ENCODE results near the gene MCF2L2. TPM values are rescaled to one million over a fixed set of nuclear protein-coding genes. Genes with fewer than 3 reads are reported as not detected.

MCF2L2 gene
- total RNA-seq, 4 donors from 2014 or later, result 0.16 to 0.66 (median 0.26) TPM

DNA sequence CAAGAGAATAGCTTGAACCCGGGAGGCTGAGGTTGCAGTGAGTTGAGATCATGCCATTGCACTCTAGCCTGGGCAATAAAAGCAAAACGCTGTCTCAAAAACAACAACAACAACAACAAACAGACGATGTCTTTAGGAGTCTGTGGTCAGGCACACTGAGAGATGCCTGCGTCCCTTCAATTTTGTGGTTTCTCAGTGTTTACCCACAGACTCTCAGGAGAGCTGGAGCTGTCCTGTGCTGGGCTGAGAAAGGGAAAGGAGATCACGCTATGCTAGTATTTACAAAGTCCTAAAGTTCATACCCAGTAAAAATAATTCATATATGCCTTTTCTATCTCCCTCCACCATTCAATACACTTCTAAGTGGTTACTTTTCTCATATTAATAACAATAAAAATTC lies 272.2 kb downstream of the MCF2L2 start:
- no peak for TF ChIP-seq CTCF (IDR thresholded peaks at IDR 0.05; ENCODE audit: low read depth)

DNA sequence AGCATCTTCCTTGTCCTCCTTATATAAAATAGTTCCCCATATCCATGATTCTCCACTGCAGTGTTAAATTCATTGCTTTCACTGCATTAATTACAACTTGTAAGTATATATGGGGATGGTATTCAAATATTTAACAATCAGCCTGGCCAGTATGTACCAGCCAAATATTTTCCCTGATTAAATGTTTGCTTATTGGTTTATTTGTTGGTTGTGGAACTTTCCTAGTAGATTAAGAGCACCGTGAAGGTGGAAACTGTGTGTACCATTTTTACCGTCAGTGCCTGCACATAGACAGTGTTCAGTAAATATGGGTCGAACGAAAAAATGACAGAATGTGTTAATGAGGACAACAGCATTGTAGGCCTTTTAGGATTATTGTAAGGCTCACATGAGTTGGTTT lies 272.9 kb downstream of the MCF2L2 start:
- TF ChIP-seq CTCF (IDR thresholded peaks at IDR 0.05; ENCODE audit: low read depth), result no peak

DNA sequence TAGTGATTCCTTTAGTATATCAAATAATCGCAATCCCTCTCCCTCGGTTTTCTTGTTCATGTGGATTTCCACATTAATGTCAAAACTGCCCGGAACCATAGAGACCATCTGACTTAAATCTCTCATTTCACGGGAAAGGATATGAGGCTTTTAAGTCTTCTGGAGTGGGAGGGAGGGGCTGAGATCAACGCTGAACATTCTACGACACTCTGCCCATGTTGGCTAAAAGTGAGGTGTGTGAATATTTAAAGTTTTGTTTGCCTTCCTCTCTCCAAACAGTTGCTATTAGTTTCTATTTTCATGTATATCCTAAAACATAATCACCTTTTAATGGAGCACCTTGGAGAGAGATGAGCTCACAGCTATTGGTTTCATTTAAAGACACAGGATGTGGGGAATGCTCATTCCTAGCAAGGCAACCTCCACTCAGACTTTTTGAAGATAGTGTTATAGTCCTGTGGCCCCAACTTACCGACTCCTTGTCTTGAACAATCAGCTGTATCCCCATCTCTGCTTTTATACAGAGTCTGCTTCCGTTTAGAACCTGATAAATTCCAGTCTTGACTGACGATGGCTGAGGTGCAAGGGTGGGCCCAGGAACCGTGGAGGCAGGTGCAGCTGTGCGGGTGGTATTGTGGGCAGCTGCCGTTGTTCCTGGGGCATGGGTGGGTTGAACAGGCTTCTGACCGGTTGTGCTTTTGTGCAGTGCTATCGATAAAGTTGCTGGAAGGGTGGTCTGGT lies 275.0 kb downstream of the MCF2L2 start:
- TF ChIP-seq CTCF (IDR thresholded peaks at IDR 0.05; ENCODE audit: low read depth), result no peak

GRCh38 chr3:183151821-183152351 lies 276.5 kb downstream of the MCF2L2 start:
- TF ChIP-seq CTCF (IDR thresholded peaks at IDR 0.05; ENCODE audit: low read depth), result no peak

DNA sequence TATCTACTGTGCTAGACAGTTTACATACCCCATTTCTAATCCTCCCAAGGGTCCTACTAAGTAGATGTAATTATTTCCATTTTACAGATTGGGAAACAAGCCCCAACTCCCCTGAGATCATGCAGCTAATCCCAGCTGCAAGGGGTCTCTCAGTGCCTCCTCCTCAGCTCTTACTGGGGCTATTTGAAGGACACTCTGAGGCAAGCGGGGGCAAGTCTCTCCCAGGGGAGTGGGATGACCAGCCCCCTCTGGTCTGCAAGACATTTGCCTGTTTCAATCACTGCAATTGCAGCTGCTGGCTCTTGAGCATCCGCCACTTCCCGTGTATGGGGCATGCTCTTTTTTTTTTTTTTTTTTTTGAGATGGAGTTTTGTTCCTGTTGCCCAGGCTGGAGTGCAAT lies 277.3 kb downstream of the MCF2L2 start:
- no peak for TF ChIP-seq CTCF (IDR thresholded peaks at IDR 0.05; ENCODE audit: low read depth)

GRCh38 chr3:183149915-183150750 lies 278.3 kb downstream of the MCF2L2 start:
- TF ChIP-seq CTCF (IDR thresholded peaks at IDR 0.05; ENCODE audit: low read depth), result no peak

GRCh38 chr3:183148056-183148455 lies 280.4 kb downstream of the MCF2L2 start:
- TF ChIP-seq CTCF (IDR thresholded peaks at IDR 0.05; ENCODE audit: low read depth), result no peak
